BE2C (cell line): ENCODE measurements around the gene CALY.

Source experiments
- DNase-seq: peaks from one replicate; pipeline ENCODE4 v3.0.0-alpha.2; 2020
- H3K27me3 ChIP-seq: fragments of 250-450 bp; sonication (Bioruptor Pico); 2 replicates; pipeline ENCODE4 v1.5.1; 2020; ENCODE audit warnings: mild to moderate bottlenecking
- H3K36me3 ChIP-seq: fragments of 250-450 bp; sonication (Bioruptor Pico); 2 replicates; pipeline ENCODE4 v1.5.1; 2020; ENCODE audit warnings: mild to moderate bottlenecking
- H3K4me1 ChIP-seq: fragments of 250-450 bp; sonication (Bioruptor Pico); 2 replicates; pipeline ENCODE4 v1.5.1; 2020
- H3K4me3 ChIP-seq: 2 replicates; pipeline ENCODE4 v1.5.1; 2011; ENCODE audit warnings: low read depth, low read length
- H3K9me3 ChIP-seq: fragments of 250-450 bp; sonication (Bioruptor Pico); 2 replicates; pipeline ENCODE4 v1.5.1; 2020
- CTCF ChIP-seq: IDR thresholded peaks from 2 replicates; pipeline ENCODE4 v1.5.1; 2012; ENCODE audit warnings: mild to moderate bottlenecking, low read depth, low read length

The CALY gene

GRCh38 chr10:133307776-133308420 lies 28.8 kb downstream of the CALY start:
- DNase-seq = peak; percentile 78
- H3K4me3 ChIP-seq = peak overlapping the region; percentile 94
- peaks cover 18% of the 10 kb centered on the region for H3K36me3 ChIP-seq
- no peaks in the 10 kb centered on the region for H3K9me3 ChIP-seq
- TF ChIP-seq CTCF = peak; percentile 79
- no peaks in the 10 kb centered on the region; the same call in 1 of the 2 replicates for H3K27me3 ChIP-seq
- H3K4me1 ChIP-seq = peaks cover 3% of the 10 kb centered on the region

GRCh38 chr10:133306941-133307379 lies 29.7 kb downstream of the CALY start:
- Histone ChIP-seq H3K36me3 (peaks cover 18% of the 10 kb centered on the region), H3K27me3 (no peaks in the 10 kb centered on the region; the same call in 1 of the 2 replicates), H3K4me1 (peaks cover 3% of the 10 kb centered on the region), H3K4me3 (no peak overlapping the region), H3K9me3 (no peaks in the 10 kb centered on the region)
- TF ChIP-seq CTCF = no peak
- DNase-seq = no peak

GRCh38 chr10:133306097-133306476 lies 30.6 kb downstream of the CALY start:
- no peaks in the 10 kb centered on the region; the same call in 1 of the 2 replicates for H3K27me3 ChIP-seq
- DNase-seq = no peak
- H3K36me3 ChIP-seq = peaks cover 18% of the 10 kb centered on the region
- H3K4me3 ChIP-seq = no peak overlapping the region
- no peak for TF ChIP-seq CTCF
- H3K4me1 ChIP-seq = peaks cover 3% of the 10 kb centered on the region
- no peaks in the 10 kb centered on the region for H3K9me3 ChIP-seq

GRCh38 chr10:133303206-133303605 lies 33.5 kb downstream of the CALY start:
- Histone ChIP-seq H3K4me3 (no peak overlapping the region), H3K4me1 (no peaks in the 10 kb centered on the region), H3K9me3 (no peaks in the 10 kb centered on the region), H3K36me3 (peaks cover 14% of the 10 kb centered on the region), H3K27me3 (no peaks in the 10 kb centered on the region; the same call in 1 of the 2 replicates)
- no peak for DNase-seq
- no peak for TF ChIP-seq CTCF

GRCh38 chr10:133302230-133302629 lies 34.5 kb downstream of the CALY start:
- Histone ChIP-seq H3K4me1 (no peaks in the 10 kb centered on the region), H3K27me3 (no peaks in the 10 kb centered on the region), H3K36me3 (peaks cover 18% of the 10 kb centered on the region), H3K9me3 (no peaks in the 10 kb centered on the region), H3K4me3 (no peak overlapping the region)
- no peak for DNase-seq
- TF ChIP-seq CTCF = no peak

- Histone ChIP-seq H3K27me3 (no peaks in the 10 kb centered on the region), H3K4me1 (no peaks in the 10 kb centered on the region), H3K4me3 (no peak overlapping the region), H3K9me3 (no peaks in the 10 kb centered on the region), H3K36me3 (peaks cover 32% of the 10 kb centered on the region)
- no peak for TF ChIP-seq CTCF
- DNase-seq = no peak
Measured at GRCh38 chr10:133299738-133300137, 37.0 kb downstream of the CALY start.
